IMR-90 (cell line): Measurements from ENCODE around the gene DRC7. TPM values are rescaled to one million over a fixed set of nuclear protein-coding genes. Genes with fewer than 3 reads are reported as not detected.

ENCODE experiments used
- ATAC-seq: fragments of 200-7000 bp; cut with Tn5 transposase; 2 replicates; pipeline ENCODE4 v1.9.1; 2020; ENCODE audit warnings: low read depth, mild to moderate bottlenecking, moderate library complexity
- BruUV-seq: library from RNA; stranded (reverse); fragments of 400-500 nt; replicated peaks from 2 replicates; lab custom pipeline; 2021; lab: Mats Ljungman, UMichigan
- CTCF ChIA-PET: fragments of 300-600 bp; formaldehyde crosslinking; extraction: SDS; loops from one replicate; lab custom pipeline; 2021; ENCODE audit warnings: antibody characterized with exemption; lab: Yijun Ruan, JAX
- POLR2A ChIA-PET: fragments of 300-600 bp; sonication (Branson Sonifier 250); formaldehyde crosslinking; loops from one replicate; lab custom pipeline; 2022; ENCODE audit warnings: antibody characterized with exemption; ENCODE audit not compliant: unreplicated experiment; lab: Charles Lee
- DNase-seq: peaks from one replicate; pipeline ENCODE4 v3.0.0; 2013
- H2AFZ ChIP-seq: replicated peaks from 2 replicates; pipeline ENCODE3; 2013; ENCODE audit warnings: low read length, mild to moderate bottlenecking; ENCODE audit not compliant: poor library complexity
- H2AK5ac ChIP-seq: 2 replicates; pipeline ENCODE4 v1.6.1; 2013; ENCODE audit warnings: low read depth, low read length, inconsistent platforms
- H2AK9ac ChIP-seq: replicated peaks from 2 replicates; pipeline ENCODE3; 2013; ENCODE audit warnings: mild to moderate bottlenecking, low read depth, low read length, moderate library complexity; ENCODE audit not compliant: poor library complexity
- H2BK120ac ChIP-seq: 2 replicates; pipeline ENCODE4 v1.6.1; 2013; ENCODE audit warnings: low read depth, low read length, inconsistent platforms
- H2BK15ac ChIP-seq: 3 replicates; pipeline ENCODE4 v1.6.1; 2013; ENCODE audit warnings: low read depth, low read length, inconsistent platforms
- H2BK20ac ChIP-seq: 2 replicates; pipeline ENCODE4 v1.6.1; 2013; ENCODE audit warnings: low read depth, mild to moderate bottlenecking, inconsistent platforms, low read length, moderate library complexity
- H2BK5ac ChIP-seq: 2 replicates; pipeline ENCODE4 v1.6.1; 2013; ENCODE audit warnings: mild to moderate bottlenecking, low read depth, low read length, inconsistent platforms; ENCODE audit not compliant: poor library complexity, severe bottlenecking
- H3K14ac ChIP-seq: replicated peaks from 2 replicates; pipeline ENCODE4 v1.6.1; 2013; ENCODE audit warnings: low read depth, low read length, inconsistent platforms
- H3K18ac ChIP-seq: 2 replicates; pipeline ENCODE4 v1.6.1; 2013; ENCODE audit warnings: low read depth, low read length, control low read depth
- H3K23ac ChIP-seq: 2 replicates; pipeline ENCODE4 v1.6.1; 2013; ENCODE audit warnings: low read depth, low read length, inconsistent platforms
- H3K27ac ChIP-seq: 2 replicates; pipeline ENCODE4 v1.5.1; 2013; ENCODE audit warnings: mild to moderate bottlenecking, control low read depth, low read length; ENCODE audit not compliant: insufficient read depth
- H3K27me3 ChIP-seq: 2 replicates; pipeline ENCODE4 v1.6.1; 2013; ENCODE audit warnings: low read length; ENCODE audit not compliant: control insufficient read depth, insufficient read depth
- H3K36me3 ChIP-seq: 2 replicates; pipeline ENCODE4 v1.6.1; 2013; ENCODE audit warnings: low read length, mixed read lengths; ENCODE audit not compliant: control insufficient read depth, insufficient read depth
- H3K4ac ChIP-seq: 2 replicates; pipeline ENCODE4 v1.6.1; 2013; ENCODE audit warnings: low read depth, low read length, inconsistent platforms
- H3K4me1 ChIP-seq: 2 replicates; pipeline ENCODE4 v1.6.1; 2013; ENCODE audit warnings: low read length, mixed read lengths; ENCODE audit not compliant: control insufficient read depth, insufficient read depth
- H3K4me2 ChIP-seq: 2 replicates; pipeline ENCODE4 v1.6.1; 2013; ENCODE audit warnings: low read depth, mild to moderate bottlenecking, control low read depth, low read length, moderate library complexity
- H3K4me3 ChIP-seq: 2 replicates; pipeline ENCODE4 v1.5.1; 2013; ENCODE audit warnings: low read depth, mild to moderate bottlenecking, control low read depth, low read length, moderate library complexity; ENCODE audit not compliant: insufficient read depth
- H3K56ac ChIP-seq: 2 replicates; pipeline ENCODE4 v1.6.1; 2013; ENCODE audit warnings: low read length, inconsistent platforms; ENCODE audit not compliant: insufficient read depth; ENCODE audit errors: extremely low read depth
- H3K79me1 ChIP-seq, 2 experiments: 2 replicates each; pipeline ENCODE4 v1.6.1; 2013; ENCODE audit warnings: low read length in 2 of 2, inconsistent platforms in 1 of 2, low read depth in 1 of 2
- H3K9ac ChIP-seq: 2 replicates; pipeline ENCODE4 v1.6.1; 2013; ENCODE audit warnings: low read depth, low read length, control low read depth
- H3K9me1 ChIP-seq: 2 replicates; pipeline ENCODE4 v1.6.1; 2013; ENCODE audit warnings: low read length, inconsistent platforms; ENCODE audit not compliant: insufficient read depth
- H3K9me3 ChIP-seq: 2 replicates; pipeline ENCODE4 v1.6.1; 2013; ENCODE audit warnings: low read length; ENCODE audit not compliant: control insufficient read depth, insufficient read depth
- H4K20me1 ChIP-seq: 2 replicates; pipeline ENCODE4 v1.6.1; 2013; ENCODE audit warnings: low read length, inconsistent platforms; ENCODE audit not compliant: insufficient read depth
- H4K5ac ChIP-seq: 2 replicates; pipeline ENCODE4 v1.6.1; 2013; ENCODE audit warnings: mild to moderate bottlenecking, low read depth, low read length, control low read depth
- H4K8ac ChIP-seq, 2 experiments: 2 replicates each; pipeline ENCODE4 v1.6.1; 2013; ENCODE audit warnings: low read depth in 2 of 2, low read length in 2 of 2, control low read depth in 1 of 2, inconsistent platforms in 1 of 2
- H4K91ac ChIP-seq: 2 replicates; pipeline ENCODE4 v1.6.1; 2013; ENCODE audit warnings: low read depth, low read length, inconsistent platforms; ENCODE audit not compliant: insufficient read depth
- BHLHE40 ChIP-seq: fragments of 150-350 bp; IDR thresholded peaks from 2 replicates; pipeline ENCODE4 v1.6.1; 2016; ENCODE audit warnings: mild to moderate bottlenecking, low read depth, low read length
- CEBPB ChIP-seq: IDR thresholded peaks from 2 replicates; pipeline ENCODE4 v1.6.1; 2012; ENCODE audit warnings: low read depth, low read length, improper control_type of control experiment
- CHD1 ChIP-seq: IDR thresholded peaks from 2 replicates; pipeline ENCODE4 v1.6.1; 2012; ENCODE audit warnings: low read depth, low read length, improper control_type of control experiment
- FOS ChIP-seq: fragments of 150-350 bp; IDR thresholded peaks from 2 replicates; pipeline ENCODE4 v1.6.1; 2016; ENCODE audit warnings: low read depth, low read length
- MAFK ChIP-seq: IDR thresholded peaks from 2 replicates; pipeline ENCODE4 v1.6.1; 2012; ENCODE audit warnings: low read depth, low read length, improper control_type of control experiment
- MAZ ChIP-seq: IDR thresholded peaks from 2 replicates; pipeline ENCODE4 v1.6.1; 2012; ENCODE audit warnings: low read depth, mild to moderate bottlenecking, low read length, improper control_type of control experiment, moderate library complexity, borderline replicate concordance
- MXI1 ChIP-seq: IDR thresholded peaks from 2 replicates; pipeline ENCODE4 v1.6.1; 2012; ENCODE audit warnings: low read depth, mild to moderate bottlenecking, low read length, moderate library complexity, borderline replicate concordance
- NFE2L2 ChIP-seq: fragments of 150-350 bp; IDR thresholded peaks from 2 replicates; pipeline ENCODE4 v1.6.1; 2016; ENCODE audit warnings: low read depth, mild to moderate bottlenecking, low read length
- POLR2A ChIP-seq: IDR thresholded peaks from 2 replicates; pipeline ENCODE4 v1.6.1; 2012; ENCODE audit warnings: mild to moderate bottlenecking, low read depth, low read length
- RAD21 ChIP-seq: IDR thresholded peaks from 2 replicates; pipeline ENCODE4 v1.6.1; 2012; ENCODE audit warnings: low read length, improper control_type of control experiment
- RCOR1 ChIP-seq: IDR thresholded peaks from 2 replicates; pipeline ENCODE4 v1.6.1; 2012; ENCODE audit warnings: mild to moderate bottlenecking, low read length, improper control_type of control experiment; ENCODE audit not compliant: insufficient replicate concordance
- RFX5 ChIP-seq: IDR thresholded peaks from 2 replicates; pipeline ENCODE4 v1.8.0; 2012; ENCODE audit warnings: low read depth, mild to moderate bottlenecking, low read length, moderate library complexity
- SMC3 ChIP-seq: fragments of 150-350 bp; IDR thresholded peaks from 2 replicates; pipeline ENCODE4 v1.6.1; 2016; ENCODE audit warnings: low read depth, mild to moderate bottlenecking, antibody characterized with exemption, low read length, moderate library complexity
- WGBS, 2 experiments: methylation state at CpG; one replicate each; pipeline versions ENCODE4 v1.1.5 to v1.1.7; 2013; ENCODE audit warnings: missing lambda C conversion rate in 2 of 2; ENCODE audit not compliant: insufficient read length in 1 of 2; ENCODE audit errors: extremely low coverage in 2 of 2; 5-methylcytosine and 5-hydroxymethylcytosine counted together
- dilution Hi-C: fragments of 300-500 bp; cut with HindIII; formaldehyde crosslinking; loops from one replicate; pipeline ENCODE4 v1.14.3; 2018; ENCODE audit warnings: low sequenced_read_pairs; ENCODE audit not compliant: unreplicated experiment
- in situ Hi-C: fragments of 300-500 bp; cut with MboI; formaldehyde crosslinking; loops from 3 replicates; pipeline ENCODE4 v1.14.3; 2019; ENCODE audit warnings: low sequenced_read_pairs, inconsistent platforms, mixed read lengths
- intact Hi-C: fragments of 100-400 bp; cut with micrococcal nuclease; formaldehyde crosslinking; loops from 2 replicates; pipeline ENCODE4 v1.10.0; 2022
- polyA plus RNA-seq, 3 experiments: library from polyadenylated mRNA; depleted of rRNA; stranded (reverse); fragments of >200 nt; gene quantifications; 2 replicates each; pipeline ENCODE4 v1.2.3, GENCODE V29; 2012; ENCODE audit warnings: low replicate concordance in 1 of 3
- total RNA-seq: library from RNA; depleted of rRNA; stranded (reverse); fragments of >200 nt; gene quantifications from 2 replicates; pipeline ENCODE4 v1.2.3, GENCODE V29; 2012
- TF ChIP-seq, protein P1 (sequence below): fragments of 150-350 bp; IDR thresholded peaks from 2 replicates; pipeline ENCODE4 v1.6.1; 2016; ENCODE audit warnings: low read depth, mild to moderate bottlenecking, low read length, moderate library complexity, borderline replicate concordance
- TF ChIP-seq, protein P2 (sequence below): fragments of 150-350 bp; IDR thresholded peaks from 2 replicates; pipeline ENCODE4 v1.6.1; 2017; ENCODE audit warnings: mild to moderate bottlenecking, antibody characterized with exemption, low read length, low read depth

DRC7 gene
- total and polyA plus RNA-seq, 2 of the 4 experiments (the other 2 are of a cell fraction) = not detected

GRCh38 chr16:57756424-57757325 is 62.1 kb downstream of the DRC7 start:
- no peak overlapping the region for H4K91ac ChIP-seq
- dilution Hi-C loops (no loop called here), intact Hi-C loops (loop anchor here (1.0 kb wide), 3 partner anchors 107 to 245 kb away; partner anchors contain the start of gene USB1), in situ Hi-C loops (loop anchor here (10.0 kb wide), 2 partner anchors 108 to 248 kb away; partner anchors contain the start of genes USB1 and ZNF319)
- H3K4me1 ChIP-seq = 0 out of 2 replicates have a peak, but pooled peaks cover 2% of the 10 kb centered on the region
- H3K27me3 ChIP-seq = no peaks in the 10 kb centered on the region
- H2BK20ac ChIP-seq = no peak overlapping the region
- no peak overlapping the region for H3K14ac ChIP-seq
- ChIA-PET CTCF (interaction anchor here (1.3 to 2.3 kb wide), 2 partner anchors 21 to 107 kb away, joined by 3 to 12 read pairs; partner anchors contain the start of gene KATNB1), POLR2A (no interaction called here)
- BruUV-seq = no TSS peak
- 81% methylated on average over 8 of the region's 15 CpGs; no CpG with 5 or more reads in 1 of the 2 experiments for WGBS, 2 experiments
- H3K79me1 ChIP-seq = no peaks in the 10 kb centered on the region
- no peak overlapping the region for H3K27ac ChIP-seq
- H2AFZ ChIP-seq = no peak overlapping the region
- H3K23ac ChIP-seq = no peak overlapping the region
- no peak overlapping the region for H2AK9ac ChIP-seq
- H3K56ac ChIP-seq = no peak overlapping the region
- no peak overlapping the region for H2BK15ac ChIP-seq
- H3K4ac ChIP-seq = no peak overlapping the region
- H2BK120ac ChIP-seq = no peak overlapping the region
- peaks cover 52% of the 10 kb centered on the region for H3K36me3 ChIP-seq
- H3K9me3 ChIP-seq = no peaks in the 10 kb centered on the region
- H3K9ac ChIP-seq = no peak overlapping the region
- H3K4me2 ChIP-seq = no peak overlapping the region
- no peak overlapping the region for H2AK5ac ChIP-seq
- no peak overlapping the region for H3K4me3 ChIP-seq
- no peak overlapping the region for H3K18ac ChIP-seq
- H4K8ac ChIP-seq = no peak overlapping the region
- no peaks in the 10 kb centered on the region; the same call in 1 of the 2 replicates for H4K20me1 ChIP-seq
- no peak for DNase-seq
- H4K5ac ChIP-seq = no peak overlapping the region
- no peak overlapping the region for H2BK5ac ChIP-seq
- no peaks in the 10 kb centered on the region for H3K9me1 ChIP-seq
- no peak for ATAC-seq
- TF ChIP-seq, protein P1, sequence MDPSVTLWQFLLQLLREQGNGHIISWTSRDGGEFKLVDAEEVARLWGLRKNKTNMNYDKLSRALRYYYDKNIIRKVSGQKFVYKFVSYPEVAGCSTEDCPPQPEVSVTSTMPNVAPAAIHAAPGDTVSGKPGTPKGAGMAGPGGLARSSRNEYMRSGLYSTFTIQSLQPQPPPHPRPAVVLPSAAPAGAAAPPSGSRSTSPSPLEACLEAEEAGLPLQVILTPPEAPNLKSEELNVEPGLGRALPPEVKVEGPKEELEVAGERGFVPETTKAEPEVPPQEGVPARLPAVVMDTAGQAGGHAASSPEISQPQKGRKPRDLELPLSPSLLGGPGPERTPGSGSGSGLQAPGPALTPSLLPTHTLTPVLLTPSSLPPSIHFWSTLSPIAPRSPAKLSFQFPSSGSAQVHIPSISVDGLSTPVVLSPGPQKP = no peak
- TF ChIP-seq RFX5 (no peak), MXI1 (no peak), RAD21 (no peak), MAFK (no peak), FOS (no peak), CEBPB (no peak), NFE2L2 (no peak), SMC3 (no peak), POLR2A (no peak), MAZ (no peak), RCOR1 (no peak), CHD1 (no peak), BHLHE40 (no peak)
- TF ChIP-seq, protein P2, sequence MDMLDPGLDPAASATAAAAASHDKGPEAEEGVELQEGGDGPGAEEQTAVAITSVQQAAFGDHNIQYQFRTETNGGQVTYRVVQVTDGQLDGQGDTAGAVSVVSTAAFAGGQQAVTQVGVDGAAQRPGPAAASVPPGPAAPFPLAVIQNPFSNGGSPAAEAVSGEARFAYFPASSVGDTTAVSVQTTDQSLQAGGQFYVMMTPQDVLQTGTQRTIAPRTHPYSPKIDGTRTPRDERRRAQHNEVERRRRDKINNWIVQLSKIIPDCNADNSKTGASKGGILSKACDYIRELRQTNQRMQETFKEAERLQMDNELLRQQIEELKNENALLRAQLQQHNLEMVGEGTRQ = no peak
